ENCODE data around the gene MPZL1. TPM values are rescaled to one million over a fixed set of nuclear protein-coding genes. Genes with fewer than 3 reads are reported as not detected.
"Not testable (repeated sequence)": the region's sequence is repeated elsewhere in the genome, so short reads cannot be mapped to it uniquely, and the experiment has no call there.

The MPZL1 gene
- polyA plus RNA-seq, 3 donors = 23.1 to 63.6 (median 61.8) TPM

GRCh38 chr1:167806676-167807075 is 84.9 kb downstream of the MPZL1 start:
- H3K9me3 ChIP-seq (replicated peaks in 1 of 2; ENCODE audit: control insufficient read depth in 1 of 2, insufficient read depth in 1 of 2, low read length in 2 of 2); H4K20me1 ChIP-seq (ENCODE audit: insufficient read depth, low read length); H3K9ac ChIP-seq (ENCODE audit: insufficient read depth, low read length, poor library complexity, severe bottlenecking); H3K9me3 Mint-ChIP-seq; H3K79me2 ChIP-seq (ENCODE audit: insufficient read depth, low read length); H3K4me3 Mint-ChIP-seq; H3K27ac ChIP-seq (ENCODE audit: low read depth in 1 of 2, low read length in 2 of 2); H3K27me3 Mint-ChIP-seq (ENCODE audit: low read depth in 3 of 3); intact Hi-C loops (cut with micrococcal nuclease); H3K27me3 ChIP-seq (ENCODE audit: control insufficient read depth in 2 of 2, insufficient read depth in 2 of 2, low read length in 2 of 2); H3K36me3 Mint-ChIP-seq; H2AFZ ChIP-seq (ENCODE audit: insufficient read depth, low read depth, low read length, poor library complexity, severe bottlenecking); H3K4me2 ChIP-seq (replicated peaks; ENCODE audit: extremely low read depth, low read length, poor library complexity, severe bottlenecking); H3K27ac Mint-ChIP-seq; H3K36me3 ChIP-seq (replicated peaks in 1 of 2; ENCODE audit: control insufficient read depth in 1 of 2, insufficient read depth in 2 of 2, low read length in 2 of 2); H3K4me3 ChIP-seq (replicated peaks in 1 of 3; ENCODE audit: low read depth in 2 of 3, low read length in 3 of 3); DNase-seq: not testable (repeated sequence)
- peaks cover 9 to 23% of the 10 kb centered on the region in 2 donors for H3K4me1 ChIP-seq (ENCODE audit: control insufficient read depth in 1 of 2, insufficient read depth in 2 of 2, low read length in 2 of 2)
- H3K4me1 Mint-ChIP-seq = peaks cover 19% of the 10 kb centered on the region
- WGBS (ENCODE audit: insufficient coverage) = 94% methylated on average over 8 of the region's 12 CpGs

- H2AFZ ChIP-seq (ENCODE audit: insufficient read depth, low read depth, low read length, poor library complexity, severe bottlenecking) = no peak overlapping the region
- H3K4me1 ChIP-seq (ENCODE audit: control insufficient read depth in 1 of 2, insufficient read depth in 2 of 2, low read length in 2 of 2) = peaks cover 9 to 20% of the 10 kb centered on the region in 2 donors
- no peaks in the 10 kb centered on the region for H3K79me2 ChIP-seq (ENCODE audit: insufficient read depth, low read length)
- no peaks in the 10 kb centered on the region for H3K9me3 ChIP-seq (replicated peaks in 1 of 2; ENCODE audit: control insufficient read depth in 1 of 2, insufficient read depth in 1 of 2, low read length in 2 of 2)
- Mint-ChIP-seq H3K36me3 (no peaks in the 10 kb centered on the region), H3K4me1 (peaks cover 19% of the 10 kb centered on the region), H3K27ac (no peak overlapping the region), H3K27me3 (ENCODE audit: low read depth in 3 of 3) (peaks cover 0 to 7% (median 2%) of the 10 kb centered on the region in 3 donors), H3K4me3 (no peak overlapping the region), H3K9me3 (peaks cover 6 to 14% (median 12%) of the 10 kb centered on the region in 7 donors)
- no peak overlapping the region for H3K27ac ChIP-seq (ENCODE audit: low read depth in 1 of 2, low read length in 2 of 2)
- no peak overlapping the region for H3K4me3 ChIP-seq (replicated peaks in 1 of 3; ENCODE audit: low read depth in 2 of 3, low read length in 3 of 3)
- H4K20me1 ChIP-seq (ENCODE audit: insufficient read depth, low read length) = no peaks in the 10 kb centered on the region
- no peak overlapping the region for H3K4me2 ChIP-seq (replicated peaks; ENCODE audit: extremely low read depth, low read length, poor library complexity, severe bottlenecking)
- intact Hi-C loops (cut with micrococcal nuclease) = no loop called here
- no CpG with 5 or more reads among the region's 3 CpGs for WGBS (ENCODE audit: insufficient coverage)
- no peak for TF ChIP-seq CTCF (IDR thresholded peaks at IDR 0.05)
- H3K36me3 ChIP-seq (replicated peaks in 1 of 2; ENCODE audit: control insufficient read depth in 1 of 2, insufficient read depth in 2 of 2, low read length in 2 of 2) = no peaks in the 10 kb centered on the region
- no peak overlapping the region for H3K9ac ChIP-seq (ENCODE audit: insufficient read depth, low read length, poor library complexity, severe bottlenecking)
- no peak for DNase-seq
- no peaks in the 10 kb centered on the region for H3K27me3 ChIP-seq (ENCODE audit: control insufficient read depth in 2 of 2, insufficient read depth in 2 of 2, low read length in 2 of 2)
These were observed 86.3 kb downstream of the MPZL1 start for GRCh38 chr1:167808104-167808503.
